Prostate gland (tissue), 2 donors: ENCODE results near the gene PAPOLA. TPM values are rescaled to one million over a fixed set of nuclear protein-coding genes. Genes with fewer than 3 reads are reported as not detected.

Experiments
- DNase-seq: peaks from one replicate; pipeline ENCODE4 v3.0.0-alpha.2; 2019; ENCODE audit warnings: low spot score
- H3K27ac ChIP-seq, 2 donors: fragments of 200-600 bp; sonication (generic); 2 replicates each; pipeline ENCODE4 v1.5.1; 2017 to 2019
- H3K27me3 ChIP-seq: fragments of 200-600 bp; sonication (generic); replicated peaks from 2 replicates; pipeline ENCODE4 v1.5.1; 2019; ENCODE audit not compliant: insufficient read depth
- H3K36me3 ChIP-seq, 2 donors: fragments of 200-600 bp; sonication (generic); 1 replicate in 1 of 2; 2 replicates in 1 of 2; pipeline versions ENCODE4 v1.5.1 to v1.8.1; 2017 to 2019
- H3K4me1 ChIP-seq: fragments of 200-600 bp; sonication (generic); replicated peaks from 2 replicates; pipeline ENCODE4 v1.5.1; 2019
- H3K4me3 ChIP-seq, 2 donors: fragments of 200-600 bp; sonication (generic); 2 replicates each; pipeline ENCODE4 v1.5.1; 2017 to 2019
- H3K9me3 ChIP-seq: fragments of 200-600 bp; sonication (generic); 2 replicates; pipeline ENCODE4 v1.5.1; 2017
- POLR2A ChIP-seq: fragments of 450-650 bp; IDR thresholded peaks from one replicate; pipeline ENCODE4 v1.6.1; 2016; ENCODE audit warnings: antibody characterized with exemption, mild to moderate bottlenecking
- POLR2AphosphoS5 ChIP-seq: sonication (generic); formaldehyde crosslinking; IDR thresholded peaks from one replicate; pipeline ENCODE4 v1.6.1; 2017; ENCODE audit warnings: antibody characterized with exemption
- WGBS: methylation state at CpG from one replicate; pipeline ENCODE4 v1.1.5; 2018; 5-methylcytosine and 5-hydroxymethylcytosine counted together
- intact Hi-C: fragments of 100-400 bp; cut with DNase I; formaldehyde crosslinking; loops from one replicate; pipeline ENCODE4 v1.14.2; 2022
- total RNA-seq, 2 donors: library from RNA; depleted of rRNA; stranded (reverse); fragments of >200 nt; gene quantifications; one replicate each; pipeline ENCODE4 v1.1.0, GENCODE V29; 2016
- TF ChIP-seq, protein P1 (sequence below), 4 experiments: fragments of 200-600 bp in 2 of 4; fragments of 450-650 bp in 2 of 4; sonication (generic) in 2 of 4; IDR thresholded peaks; 1 replicate in 3 of 4; 2 replicates in 1 of 4; pipeline ENCODE4 v1.5.1; 2016 to 2019; ENCODE audit warnings: antibody characterized with exemption in 4 of 4, mild to moderate bottlenecking in 2 of 4, moderate library complexity in 2 of 4

PAPOLA gene
- total RNA-seq, 2 donors from 2014 or later = 98.1 to 130 TPM

DNA sequence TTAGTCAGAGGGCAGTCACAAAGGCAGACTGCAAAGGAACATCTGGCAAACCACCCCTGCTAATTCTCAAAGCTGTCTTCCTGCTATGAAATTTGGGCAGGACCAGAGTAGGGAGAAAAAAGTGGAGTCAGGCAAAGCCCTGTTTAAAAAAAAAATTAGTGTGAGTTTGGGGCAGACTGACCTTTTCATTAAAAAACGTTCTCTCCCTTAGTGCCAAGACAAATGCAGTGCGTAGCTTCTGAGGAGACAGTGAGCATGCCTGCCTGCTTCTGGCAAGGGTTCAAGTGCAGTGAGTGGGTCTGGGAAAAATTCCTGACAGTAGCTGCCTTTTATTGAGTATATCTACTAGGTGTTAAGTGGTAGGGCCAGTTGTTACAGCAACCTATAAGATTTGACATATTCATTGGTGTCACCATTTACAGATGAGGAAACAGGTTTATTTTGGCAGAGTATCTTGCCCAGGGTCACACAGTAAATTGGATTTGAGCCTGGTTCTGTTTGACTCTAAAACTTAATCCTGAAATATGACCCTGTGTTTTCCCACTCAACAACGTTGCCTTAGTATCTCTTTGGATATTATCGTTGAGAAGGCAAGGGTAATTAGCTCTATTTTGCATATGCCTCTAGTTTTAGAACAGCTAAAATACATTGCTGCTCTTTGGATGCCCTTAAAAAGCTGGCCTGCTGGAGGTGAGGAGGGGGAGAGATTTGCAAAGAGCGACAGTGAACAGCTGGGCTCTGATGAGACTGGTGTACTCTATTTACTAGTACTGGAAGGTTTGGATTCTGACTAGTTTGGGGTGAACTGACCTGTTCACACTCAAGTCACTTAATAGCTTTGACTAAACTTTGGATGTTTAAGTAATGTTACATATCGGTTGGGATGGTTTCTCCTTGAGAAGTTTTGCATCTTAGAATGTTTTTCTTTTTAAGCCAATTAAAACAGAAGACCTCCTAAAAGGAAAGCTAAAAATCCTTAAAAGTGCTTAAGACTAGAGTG is 72.8 kb downstream of the PAPOLA start:
- WGBS = 21% methylated on average over 6 of the region's 6 CpGs
- H3K36me3 ChIP-seq = no peaks in the 10 kb centered on the region
- H3K9me3 ChIP-seq = no peaks in the 10 kb centered on the region
- no peaks in the 10 kb centered on the region for H3K27me3 ChIP-seq
- intact Hi-C loops = no loop called here
- TF ChIP-seq POLR2A (no peak), POLR2AphosphoS5 (peak; percentile 64)
- no peak overlapping the region for H3K4me3 ChIP-seq
- no peak overlapping the region for H3K27ac ChIP-seq
- H3K4me1 ChIP-seq = peaks cover 4% of the 10 kb centered on the region
- peak; percentile 34 for DNase-seq

DNA sequence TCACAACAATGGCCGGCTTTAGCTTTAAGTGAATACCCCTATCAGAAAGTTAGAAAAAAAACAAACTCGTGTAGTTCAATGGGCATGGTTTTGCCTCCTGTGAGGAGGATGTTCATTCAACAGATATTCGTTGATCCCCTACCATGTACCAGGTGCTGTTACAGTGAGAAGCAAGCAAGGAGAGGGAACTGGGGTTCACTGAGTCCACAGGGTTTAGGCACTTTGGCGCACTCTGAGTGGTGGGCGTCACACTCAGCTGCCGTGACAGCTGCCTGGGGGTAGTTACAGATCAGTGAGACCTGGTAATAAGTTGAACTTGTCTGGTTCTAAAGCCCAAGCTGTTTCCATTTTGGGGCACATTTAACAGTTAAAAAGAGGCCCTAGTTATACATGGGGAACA is 74.2 kb downstream of the PAPOLA start:
- H3K36me3 ChIP-seq = no peaks in the 10 kb centered on the region
- 75% methylated on average over 6 of the region's 6 CpGs for WGBS
- no peak overlapping the region for H3K27ac ChIP-seq
- intact Hi-C loops = no loop called here
- TF ChIP-seq, protein P1, sequence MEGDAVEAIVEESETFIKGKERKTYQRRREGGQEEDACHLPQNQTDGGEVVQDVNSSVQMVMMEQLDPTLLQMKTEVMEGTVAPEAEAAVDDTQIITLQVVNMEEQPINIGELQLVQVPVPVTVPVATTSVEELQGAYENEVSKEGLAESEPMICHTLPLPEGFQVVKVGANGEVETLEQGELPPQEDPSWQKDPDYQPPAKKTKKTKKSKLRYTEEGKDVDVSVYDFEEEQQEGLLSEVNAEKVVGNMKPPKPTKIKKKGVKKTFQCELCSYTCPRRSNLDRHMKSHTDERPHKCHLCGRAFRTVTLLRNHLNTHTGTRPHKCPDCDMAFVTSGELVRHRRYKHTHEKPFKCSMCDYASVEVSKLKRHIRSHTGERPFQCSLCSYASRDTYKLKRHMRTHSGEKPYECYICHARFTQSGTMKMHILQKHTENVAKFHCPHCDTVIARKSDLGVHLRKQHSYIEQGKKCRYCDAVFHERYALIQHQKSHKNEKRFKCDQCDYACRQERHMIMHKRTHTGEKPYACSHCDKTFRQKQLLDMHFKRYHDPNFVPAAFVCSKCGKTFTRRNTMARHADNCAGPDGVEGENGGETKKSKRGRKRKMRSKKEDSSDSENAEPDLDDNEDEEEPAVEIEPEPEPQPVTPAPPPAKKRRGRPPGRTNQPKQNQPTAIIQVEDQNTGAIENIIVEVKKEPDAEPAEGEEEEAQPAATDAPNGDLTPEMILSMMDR (IDR thresholded peaks at IDR 0.05) = no peak
- no peak for TF ChIP-seq POLR2A
- no peak for TF ChIP-seq POLR2AphosphoS5
- H3K27me3 ChIP-seq = no peaks in the 10 kb centered on the region
- peaks cover 4% of the 10 kb centered on the region for H3K4me1 ChIP-seq
- no peaks in the 10 kb centered on the region for H3K9me3 ChIP-seq
- no peak overlapping the region for H3K4me3 ChIP-seq
- DNase-seq = no peak

DNA sequence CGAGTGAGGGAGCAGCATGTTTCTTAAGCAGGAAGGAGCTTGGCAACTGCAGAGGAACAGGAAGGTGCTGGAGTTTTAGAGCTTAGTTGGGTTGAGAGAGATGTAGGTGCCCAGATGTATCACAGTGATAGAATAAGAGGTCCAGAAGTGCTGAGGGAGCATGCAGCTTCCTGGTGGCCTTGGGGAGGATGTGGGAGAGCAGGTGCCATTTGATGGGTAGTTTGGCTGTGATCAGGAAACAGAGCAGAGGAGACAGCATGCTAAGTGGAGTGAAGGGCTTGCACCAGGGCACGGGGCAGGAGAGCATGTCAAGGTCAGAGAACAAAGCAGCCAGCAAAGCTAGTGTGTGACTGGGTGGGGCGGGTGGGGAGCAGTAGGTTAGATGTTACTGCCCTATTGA is 74.8 kb downstream of the PAPOLA start:
- Histone ChIP-seq H3K4me3 (no peak overlapping the region), H3K4me1 (peaks cover 4% of the 10 kb centered on the region), H3K9me3 (no peaks in the 10 kb centered on the region), H3K27ac (no peak overlapping the region), H3K27me3 (no peaks in the 10 kb centered on the region), H3K36me3 (no peaks in the 10 kb centered on the region)
- intact Hi-C loops = no loop called here
- WGBS = 63% methylated on average over 3 of the region's 3 CpGs
- DNase-seq = no peak
- TF ChIP-seq POLR2AphosphoS5 = no peak
- no peak for TF ChIP-seq POLR2A
- TF ChIP-seq, protein P1 (IDR thresholded peaks at IDR 0.05) = no peak

DNA sequence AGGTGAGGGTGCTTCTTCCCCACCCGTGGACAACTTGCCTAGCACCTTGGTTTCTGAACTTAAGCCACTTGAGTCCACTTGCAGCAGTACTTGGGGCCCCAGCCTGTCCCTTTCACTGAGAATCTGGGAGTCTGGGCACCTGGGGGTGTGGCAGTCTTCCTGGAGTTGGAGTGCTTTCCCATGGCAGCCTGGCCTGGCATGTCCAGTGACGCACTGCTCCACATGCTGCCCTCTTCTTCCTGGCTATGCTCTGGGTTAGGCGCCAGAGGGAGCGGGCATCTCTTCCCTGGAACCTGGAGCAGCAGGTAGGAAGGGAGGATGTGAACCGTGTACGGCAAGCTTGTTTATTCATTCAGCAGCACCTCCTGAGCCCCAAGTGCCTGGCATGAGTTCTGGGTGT is 76.4 kb downstream of the PAPOLA start:
- intact Hi-C loops = no loop called here

DNA sequence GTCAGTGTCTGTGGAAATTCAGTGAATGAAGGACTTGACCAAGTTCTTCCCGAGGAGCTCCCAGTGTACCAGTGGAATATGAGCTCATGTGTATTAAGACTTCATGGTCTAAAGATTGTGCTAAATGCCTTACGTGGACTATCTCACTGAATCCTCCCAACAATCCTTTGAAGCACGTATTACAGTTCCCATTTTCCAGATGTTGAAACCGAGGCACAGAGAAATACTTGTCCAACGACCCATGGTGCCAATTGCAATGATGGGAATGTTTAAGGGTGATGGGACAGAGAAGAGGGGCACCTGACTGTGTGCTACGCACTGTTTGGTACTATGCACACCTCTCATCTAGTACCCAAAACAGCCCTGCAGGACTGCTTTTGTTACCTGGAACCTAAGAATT is 77.2 kb downstream of the PAPOLA start:
- Histone ChIP-seq H3K36me3 (no peaks in the 10 kb centered on the region), H3K9me3 (no peaks in the 10 kb centered on the region), H3K27me3 (no peaks in the 10 kb centered on the region), H3K4me1 (peaks cover 4% of the 10 kb centered on the region), H3K4me3 (no peak overlapping the region), H3K27ac (no peak overlapping the region)
- DNase-seq = no peak
- intact Hi-C loops = no loop called here
- 92% methylated on average over 6 of the region's 6 CpGs for WGBS
- TF ChIP-seq, protein P1 (IDR thresholded peaks at IDR 0.05) = no peak
- TF ChIP-seq POLR2A = no peak
- TF ChIP-seq POLR2AphosphoS5 = no peak

More for the DNA sequence above, 76.4 kb downstream of the PAPOLA start:
- Histone ChIP-seq H3K27me3 (no peaks in the 10 kb centered on the region), H3K27ac (no peak overlapping the region), H3K36me3 (no peaks in the 10 kb centered on the region), H3K9me3 (no peaks in the 10 kb centered on the region), H3K4me1 (peaks cover 4% of the 10 kb centered on the region), H3K4me3 (no peak overlapping the region)
- WGBS = 54% methylated on average over 6 of the region's 6 CpGs
- TF ChIP-seq POLR2A (no peak), POLR2AphosphoS5 (no peak)
- TF ChIP-seq, protein P1 (IDR thresholded peaks at IDR 0.05) = no peak
- DNase-seq = no peak
